Measurements from ENCODE around the gene GRIK1.

Gene GRIK1

GRCh38 chr21:29540289-29540688, 399.5 kb downstream of the GRIK1 start:
- no peak for DNase-seq (ENCODE audit: low read depth)
- TF ChIP-seq, protein P1, sequence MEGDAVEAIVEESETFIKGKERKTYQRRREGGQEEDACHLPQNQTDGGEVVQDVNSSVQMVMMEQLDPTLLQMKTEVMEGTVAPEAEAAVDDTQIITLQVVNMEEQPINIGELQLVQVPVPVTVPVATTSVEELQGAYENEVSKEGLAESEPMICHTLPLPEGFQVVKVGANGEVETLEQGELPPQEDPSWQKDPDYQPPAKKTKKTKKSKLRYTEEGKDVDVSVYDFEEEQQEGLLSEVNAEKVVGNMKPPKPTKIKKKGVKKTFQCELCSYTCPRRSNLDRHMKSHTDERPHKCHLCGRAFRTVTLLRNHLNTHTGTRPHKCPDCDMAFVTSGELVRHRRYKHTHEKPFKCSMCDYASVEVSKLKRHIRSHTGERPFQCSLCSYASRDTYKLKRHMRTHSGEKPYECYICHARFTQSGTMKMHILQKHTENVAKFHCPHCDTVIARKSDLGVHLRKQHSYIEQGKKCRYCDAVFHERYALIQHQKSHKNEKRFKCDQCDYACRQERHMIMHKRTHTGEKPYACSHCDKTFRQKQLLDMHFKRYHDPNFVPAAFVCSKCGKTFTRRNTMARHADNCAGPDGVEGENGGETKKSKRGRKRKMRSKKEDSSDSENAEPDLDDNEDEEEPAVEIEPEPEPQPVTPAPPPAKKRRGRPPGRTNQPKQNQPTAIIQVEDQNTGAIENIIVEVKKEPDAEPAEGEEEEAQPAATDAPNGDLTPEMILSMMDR (IDR thresholded peaks at IDR 0.05; ENCODE audit: insufficient read depth, low read depth, low read length, missing control alignments), result no peak
- no peak overlapping the region for H3K4me3 ChIP-seq (ENCODE audit: low read depth, low read length)

DNA sequence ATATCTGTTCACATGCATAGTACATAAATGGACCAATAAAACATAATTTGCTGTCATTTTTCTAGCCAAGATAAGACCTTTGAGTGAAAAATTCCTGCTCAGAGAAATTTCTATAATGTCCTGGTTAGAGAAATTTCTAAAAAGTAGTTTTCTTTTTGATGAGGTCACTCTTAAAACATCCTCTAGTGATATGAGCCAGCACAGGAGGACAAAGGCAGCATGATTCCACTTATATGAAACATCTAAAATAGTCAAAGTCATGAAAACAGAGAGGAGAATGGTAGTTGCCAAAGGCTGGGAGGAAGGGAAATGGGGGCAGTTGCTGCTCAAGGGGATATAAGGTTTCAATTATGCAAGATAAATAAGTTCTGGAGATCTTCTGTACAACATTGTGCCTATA, 401.7 kb downstream of the GRIK1 start:
- DNase-seq (ENCODE audit: low read depth), result no peak
- no peak overlapping the region for H3K4me3 ChIP-seq (ENCODE audit: low read depth, low read length)
- TF ChIP-seq, protein P1 (IDR thresholded peaks at IDR 0.05; ENCODE audit: insufficient read depth, low read depth, low read length, missing control alignments), result no peak

DNA sequence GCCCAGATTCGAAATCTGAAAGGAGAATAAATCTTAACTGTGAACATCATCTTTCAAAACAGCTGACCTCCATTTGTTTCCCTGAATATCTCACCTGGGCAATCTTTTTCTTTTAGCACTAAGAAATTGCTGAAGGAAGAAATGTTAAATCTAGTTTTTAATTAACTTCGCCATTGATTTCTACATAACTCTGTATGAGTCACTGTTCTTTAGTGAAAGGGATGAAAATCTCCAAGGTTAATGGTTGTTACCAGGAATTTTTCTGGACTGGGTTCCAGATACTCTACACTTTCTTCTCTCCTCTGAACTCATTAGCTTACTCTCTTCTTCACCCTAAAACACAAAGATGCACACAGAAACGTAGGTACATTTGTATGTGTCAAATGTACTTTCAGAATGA, 405.3 kb downstream of the GRIK1 start:
- TF ChIP-seq, protein P1 (IDR thresholded peaks at IDR 0.05; ENCODE audit: insufficient read depth, low read depth, low read length, missing control alignments), result no peak
- DNase-seq (ENCODE audit: low read depth), result no peak
- no peak overlapping the region for H3K4me3 ChIP-seq (ENCODE audit: low read depth, low read length)

GRCh38 chr21:29529139-29529538, 410.7 kb downstream of the GRIK1 start:
- DNase-seq (ENCODE audit: low read depth), result no peak
- TF ChIP-seq, protein P1 (IDR thresholded peaks at IDR 0.05; ENCODE audit: insufficient read depth, low read depth, low read length, missing control alignments), result no peak
- H3K4me3 ChIP-seq (ENCODE audit: low read depth, low read length), result no peak overlapping the region

DNA sequence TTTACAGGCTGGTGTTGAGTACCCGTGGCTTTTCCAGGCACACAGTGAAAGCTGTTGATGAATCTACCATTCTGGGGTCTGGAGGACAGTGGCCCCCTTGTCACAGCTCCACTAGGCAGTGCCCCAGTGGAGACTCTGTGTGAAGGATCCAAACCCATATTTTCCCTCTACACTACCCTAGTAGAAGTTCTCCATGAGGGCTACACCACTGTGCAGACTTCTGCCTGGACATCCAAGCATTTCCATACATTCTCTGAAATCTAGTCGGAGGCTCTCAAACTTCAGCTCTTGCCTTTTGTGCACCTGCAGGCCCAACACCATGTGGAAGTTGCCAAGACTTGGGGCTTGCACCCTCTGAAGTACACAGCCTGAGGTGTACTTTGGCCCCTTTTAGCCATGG, 413.3 kb downstream of the GRIK1 start:
- TF ChIP-seq, protein P1 (IDR thresholded peaks at IDR 0.05; ENCODE audit: insufficient read depth, low read depth, low read length, missing control alignments), result no peak
- H3K4me3 ChIP-seq (ENCODE audit: low read depth, low read length), result no peak overlapping the region
- no peak for DNase-seq (ENCODE audit: low read depth)

- TF ChIP-seq, protein P1 (IDR thresholded peaks at IDR 0.05; ENCODE audit: insufficient read depth, low read depth, low read length, missing control alignments), result no peak
- DNase-seq (ENCODE audit: low read depth), result no peak
- H3K4me3 ChIP-seq (ENCODE audit: low read depth, low read length), result no peak overlapping the region
These were observed 415.7 kb downstream of the GRIK1 start for GRCh38 chr21:29524055-29524454.

GRCh38 chr21:29523646-29524045, 416.1 kb downstream of the GRIK1 start:
- TF ChIP-seq, protein P1 (IDR thresholded peaks at IDR 0.05; ENCODE audit: insufficient read depth, low read depth, low read length, missing control alignments), result no peak
- no peak overlapping the region for H3K4me3 ChIP-seq (ENCODE audit: low read depth, low read length)
- DNase-seq (ENCODE audit: low read depth), result no peak

All from GM12865 (cell line).